HepG2 (cell line): ENCODE measurements around the gene RBM3. TPM values are rescaled to one million over a fixed set of nuclear protein-coding genes. Genes with fewer than 3 reads are reported as not detected.

Source experiments
- ADNP ChIP-seq: sonication (generic); formaldehyde crosslinking; IDR thresholded peaks from 2 replicates; pipeline ENCODE4 v1.4.0; 2020; ENCODE audit warnings: missing genetic modification reagents
- AGO2 ChIP-seq: fragments of 200-400 bp; formaldehyde crosslinking; optimal IDR thresholded peaks from 2 replicates; pipeline ENCODE3; 2017; ENCODE audit warnings: mild to moderate bottlenecking, low read depth, low read length, moderate library complexity
- ATF7 ChIP-seq, 2 experiments: fragments of 450-650 bp in 1 of 2; sonication (generic) in 1 of 2; formaldehyde crosslinking in 1 of 2; IDR thresholded peaks; 2 replicates each; pipeline versions ENCODE4 v1.4.0 to v1.6.1; 2016 to 2020; ENCODE audit warnings: antibody characterized with exemption in 1 of 2, mild to moderate bottlenecking in 1 of 2, missing genetic modification reagents in 1 of 2
- BCL6 ChIP-seq: IDR thresholded peaks from 2 replicates; pipeline ENCODE4 v1.6.1; 2016; ENCODE audit warnings: missing genetic modification reagents, missing compliant biosample characterization
- FOXP1 ChIP-seq, 2 experiments: fragments of 450-650 bp in 1 of 2; IDR thresholded peaks; 2 replicates each; pipeline ENCODE4 v1.6.1; 2017 to 2018; ENCODE audit warnings: antibody characterized with exemption in 1 of 2
- HCFC1 ChIP-seq: fragments of 150-350 bp; IDR thresholded peaks from 2 replicates; pipeline ENCODE4 v1.6.1; 2014; ENCODE audit warnings: low read depth, low read length
- NR2C2 ChIP-seq: sonication (generic); formaldehyde crosslinking; IDR thresholded peaks from 2 replicates; pipeline ENCODE4 v1.4.0; 2020; ENCODE audit warnings: missing genetic modification reagents, mild to moderate bottlenecking, moderate library complexity, borderline replicate concordance
- ONECUT2 ChIP-seq: sonication (generic); formaldehyde crosslinking; IDR thresholded peaks from 2 replicates; pipeline ENCODE4 v1.4.0; 2020; ENCODE audit warnings: missing genetic modification reagents
- PAF1 ChIP-seq: IDR thresholded peaks from 2 replicates; pipeline ENCODE4 v1.6.1; 2016; ENCODE audit warnings: missing genetic modification reagents, missing compliant biosample characterization
- PHF20 ChIP-seq: sonication (generic); formaldehyde crosslinking; IDR thresholded peaks from 2 replicates; pipeline ENCODE4 v1.5.0; 2020; ENCODE audit warnings: mild to moderate bottlenecking, missing genetic modification reagents
- PHF21A ChIP-seq: sonication (generic); formaldehyde crosslinking; IDR thresholded peaks from 2 replicates; pipeline ENCODE4 v1.5.0; 2020; ENCODE audit warnings: mild to moderate bottlenecking, missing genetic modification reagents
- PITX1 ChIP-seq: sonication (generic); formaldehyde crosslinking; IDR thresholded peaks from 2 replicates; pipeline ENCODE4 v1.5.1; 2020; ENCODE audit warnings: mild to moderate bottlenecking, missing genetic modification reagents
- RARA ChIP-seq: IDR thresholded peaks from 2 replicates; pipeline ENCODE4 v1.6.1; 2016; ENCODE audit warnings: missing genetic modification reagents, missing compliant biosample characterization
- RBFOX2 ChIP-seq: fragments of 200-400 bp; formaldehyde crosslinking; IDR thresholded peaks from 2 replicates; pipeline ENCODE4 v1.6.1; 2017; ENCODE audit warnings: low read depth, mild to moderate bottlenecking, low read length
- RXRB ChIP-seq: IDR thresholded peaks from 2 replicates; pipeline ENCODE4 v1.6.1; 2016; ENCODE audit warnings: borderline replicate concordance, missing genetic modification reagents, missing compliant biosample characterization
- SSRP1 ChIP-seq: IDR thresholded peaks from 2 replicates; pipeline ENCODE4 v1.6.1; 2016; ENCODE audit warnings: control low read depth
- STAT5B ChIP-seq: sonication (generic); formaldehyde crosslinking; IDR thresholded peaks from 2 replicates; pipeline ENCODE4 v1.4.0; 2020; ENCODE audit warnings: missing genetic modification reagents
- ZNF7 ChIP-seq: IDR thresholded peaks from 2 replicates; pipeline ENCODE4 v1.6.1; 2016; ENCODE audit warnings: missing biosample characterization, missing genetic modification reagents
- ZNF773 ChIP-seq: sonication (generic); formaldehyde crosslinking; IDR thresholded peaks from 2 replicates; pipeline ENCODE4 v1.4.0; 2020; ENCODE audit warnings: missing genetic modification reagents, borderline replicate concordance
- ZNF891 ChIP-seq: sonication (generic); formaldehyde crosslinking; IDR thresholded peaks from 2 replicates; pipeline ENCODE4 v1.5.0; 2020; ENCODE audit warnings: mild to moderate bottlenecking, missing genetic modification reagents
- polyA plus RNA-seq, 8 experiments: library from polyadenylated mRNA; depleted of rRNA in 3 of 8; stranded (reverse) in 7 of 8; unstranded in 1 of 8; fragments of >200 nt; fragmentation: Illumina TruSeq in 4 of 8; extraction: Trizol in 4 of 8; gene quantifications; 2 replicates each; pipeline versions ENCODE4 v1.2.1 to v1.2.3, GENCODE V29; 2011 to 2016; ENCODE audit warnings: low read depth in 4 of 8, missing spikeins in 1 of 8, mixed read lengths in 1 of 8; ENCODE audit not compliant: insufficient read depth in 1 of 8
- total RNA-seq, 5 experiments: library from RNA; depleted of rRNA; stranded (reverse); fragments of >200 nt; fragmentation: Illumina TruSeq; extraction: Trizol; gene quantifications; 2 replicates each; pipeline ENCODE4 v1.2.3, GENCODE V29; 2016; ENCODE audit warnings: low read depth in 1 of 5
- TF ChIP-seq, protein P1 (sequence below): sonication (generic); formaldehyde crosslinking; conservative IDR thresholded peaks from 2 replicates; pipeline ENCODE4 v1.4.0; 2020; ENCODE audit warnings: mild to moderate bottlenecking, missing genetic modification reagents, moderate library complexity
- TF ChIP-seq, protein P2 (sequence below): sonication (generic); formaldehyde crosslinking; IDR thresholded peaks from 2 replicates; pipeline ENCODE4 v1.4.0; 2020; ENCODE audit warnings: mild to moderate bottlenecking, low read depth, missing genetic modification reagents
- TF ChIP-seq, protein P3 (sequence below): sonication (generic); formaldehyde crosslinking; IDR thresholded peaks from 2 replicates; pipeline ENCODE4 v1.8.0; 2022; ENCODE audit warnings: missing genetic modification reagents, mild to moderate bottlenecking, moderate library complexity, borderline replicate concordance

The RBM3 gene
- total and polyA plus RNA-seq, 2 of the 13 experiments (the other 11 are each of a cell fraction or from before 2014, with no cell fraction given) = 123 to 182 TPM

DNA sequence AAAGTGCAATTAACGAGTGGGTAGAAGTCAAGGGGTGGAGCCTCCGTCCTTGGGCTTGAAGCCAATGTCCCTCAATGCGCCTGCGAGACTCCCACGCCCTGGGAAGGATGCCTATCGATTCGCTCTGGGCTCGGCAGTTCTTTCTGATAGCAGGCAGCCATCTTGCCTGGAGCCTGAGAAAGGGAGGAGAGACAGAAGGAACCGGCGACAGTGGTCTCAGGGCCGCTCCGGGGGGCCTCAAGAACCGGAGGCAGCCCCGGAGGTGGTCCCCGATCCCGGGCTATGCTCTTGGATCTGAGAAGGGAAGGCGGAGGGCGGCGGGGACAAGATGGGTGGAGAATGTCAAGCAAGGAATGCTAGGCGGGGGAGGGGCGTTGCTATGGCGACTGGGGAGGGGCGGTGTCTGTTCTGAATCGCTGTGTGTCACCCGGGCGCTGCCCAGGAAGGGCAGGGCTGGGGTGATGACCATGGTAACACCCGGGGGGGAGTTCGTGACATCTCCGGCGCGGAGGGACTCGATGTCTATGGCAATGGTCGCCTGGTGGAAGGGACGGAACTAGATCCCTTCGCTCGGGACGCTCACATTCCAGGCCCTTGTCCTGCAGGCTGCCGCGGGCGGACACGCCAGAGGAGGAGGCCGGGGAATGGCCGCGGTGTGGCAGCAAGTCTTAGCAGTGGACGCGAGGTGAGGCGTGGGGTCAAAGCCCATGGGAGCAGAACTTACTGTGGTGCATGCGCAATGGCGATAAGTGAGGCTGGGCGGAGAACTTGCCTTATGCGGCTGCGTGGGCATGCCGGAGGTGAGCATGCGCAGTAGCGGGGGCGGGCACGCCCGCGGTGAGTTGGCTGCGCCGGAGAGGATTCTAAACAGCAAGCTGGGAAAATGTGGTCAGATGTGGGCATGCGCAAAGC is 23.3 kb downstream of the RBM3 start, which contains the start of gene WDR13 (continued):
- TF ChIP-seq, protein P1, sequence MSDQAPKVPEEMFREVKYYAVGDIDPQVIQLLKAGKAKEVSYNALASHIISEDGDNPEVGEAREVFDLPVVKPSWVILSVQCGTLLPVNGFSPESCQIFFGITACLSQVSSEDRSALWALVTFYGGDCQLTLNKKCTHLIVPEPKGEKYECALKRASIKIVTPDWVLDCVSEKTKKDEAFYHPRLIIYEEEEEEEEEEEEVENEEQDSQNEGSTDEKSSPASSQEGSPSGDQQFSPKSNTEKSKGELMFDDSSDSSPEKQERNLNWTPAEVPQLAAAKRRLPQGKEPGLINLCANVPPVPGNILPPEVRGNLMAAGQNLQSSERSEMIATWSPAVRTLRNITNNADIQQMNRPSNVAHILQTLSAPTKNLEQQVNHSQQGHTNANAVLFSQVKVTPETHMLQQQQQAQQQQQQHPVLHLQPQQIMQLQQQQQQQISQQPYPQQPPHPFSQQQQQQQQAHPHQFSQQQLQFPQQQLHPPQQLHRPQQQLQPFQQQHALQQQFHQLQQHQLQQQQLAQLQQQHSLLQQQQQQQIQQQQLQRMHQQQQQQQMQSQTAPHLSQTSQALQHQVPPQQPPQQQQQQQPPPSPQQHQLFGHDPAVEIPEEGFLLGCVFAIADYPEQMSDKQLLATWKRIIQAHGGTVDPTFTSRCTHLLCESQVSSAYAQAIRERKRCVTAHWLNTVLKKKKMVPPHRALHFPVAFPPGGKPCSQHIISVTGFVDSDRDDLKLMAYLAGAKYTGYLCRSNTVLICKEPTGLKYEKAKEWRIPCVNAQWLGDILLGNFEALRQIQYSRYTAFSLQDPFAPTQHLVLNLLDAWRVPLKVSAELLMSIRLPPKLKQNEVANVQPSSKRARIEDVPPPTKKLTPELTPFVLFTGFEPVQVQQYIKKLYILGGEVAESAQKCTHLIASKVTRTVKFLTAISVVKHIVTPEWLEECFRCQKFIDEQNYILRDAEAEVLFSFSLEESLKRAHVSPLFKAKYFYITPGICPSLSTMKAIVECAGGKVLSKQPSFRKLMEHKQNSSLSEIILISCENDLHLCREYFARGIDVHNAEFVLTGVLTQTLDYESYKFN = peak; percentile 40
- TF ChIP-seq PITX1 (CRISPR knock-in tag) (peak; percentile 23; the same call in 1 of the 2 replicates), RBFOX2 (peak; percentile 94), ZNF773 (no peak), ATF7 (IDR thresholded peaks at IDR 0.05) (no peak), ATF7 (CRISPR knock-in tag; IDR thresholded peaks at IDR 0.05) (no peak), BCL6 (no peak), ONECUT2 (CRISPR knock-in tag) (0 out of 2 replicates have a peak, but pooled peaks have one; percentile 17), PAF1 (CRISPR knock-in tag) (no peak), AGO2 (peak; percentile 72), FOXP1 (IDR thresholded peaks at IDR 0.05) (no peak), FOXP1 (CRISPR knock-in tag; IDR thresholded peaks at IDR 0.05) (no peak), ADNP (CRISPR knock-in tag) (no peak), ZNF891 (CRISPR knock-in tag) (no peak), SSRP1 (CRISPR knock-in tag) (peak; percentile 79; the same call in 1 of the 2 replicates), RARA (peak; percentile 26; the same call in 1 of the 2 replicates), NR2C2 (CRISPR knock-in tag) (peak; percentile 74), HCFC1 (0 out of 2 replicates have a peak, but pooled peaks have one; percentile 5), ZNF7 (CRISPR knock-in tag) (no peak), PHF20 (CRISPR knock-in tag) (no peak), STAT5B (CRISPR knock-in tag) (no peak), PHF21A (no peak), RXRB (CRISPR knock-in tag) (peak; percentile 8; the same call in 1 of the 2 replicates)
- TF ChIP-seq, protein P2, sequence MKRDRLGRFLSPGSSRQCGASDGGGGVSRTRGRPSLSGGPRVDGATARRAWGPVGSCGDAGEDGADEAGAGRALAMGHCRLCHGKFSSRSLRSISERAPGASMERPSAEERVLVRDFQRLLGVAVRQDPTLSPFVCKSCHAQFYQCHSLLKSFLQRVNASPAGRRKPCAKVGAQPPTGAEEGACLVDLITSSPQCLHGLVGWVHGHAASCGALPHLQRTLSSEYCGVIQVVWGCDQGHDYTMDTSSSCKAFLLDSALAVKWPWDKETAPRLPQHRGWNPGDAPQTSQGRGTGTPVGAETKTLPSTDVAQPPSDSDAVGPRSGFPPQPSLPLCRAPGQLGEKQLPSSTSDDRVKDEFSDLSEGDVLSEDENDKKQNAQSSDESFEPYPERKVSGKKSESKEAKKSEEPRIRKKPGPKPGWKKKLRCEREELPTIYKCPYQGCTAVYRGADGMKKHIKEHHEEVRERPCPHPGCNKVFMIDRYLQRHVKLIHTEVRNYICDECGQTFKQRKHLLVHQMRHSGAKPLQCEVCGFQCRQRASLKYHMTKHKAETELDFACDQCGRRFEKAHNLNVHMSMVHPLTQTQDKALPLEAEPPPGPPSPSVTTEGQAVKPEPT = no peak
- TF ChIP-seq, protein P3, sequence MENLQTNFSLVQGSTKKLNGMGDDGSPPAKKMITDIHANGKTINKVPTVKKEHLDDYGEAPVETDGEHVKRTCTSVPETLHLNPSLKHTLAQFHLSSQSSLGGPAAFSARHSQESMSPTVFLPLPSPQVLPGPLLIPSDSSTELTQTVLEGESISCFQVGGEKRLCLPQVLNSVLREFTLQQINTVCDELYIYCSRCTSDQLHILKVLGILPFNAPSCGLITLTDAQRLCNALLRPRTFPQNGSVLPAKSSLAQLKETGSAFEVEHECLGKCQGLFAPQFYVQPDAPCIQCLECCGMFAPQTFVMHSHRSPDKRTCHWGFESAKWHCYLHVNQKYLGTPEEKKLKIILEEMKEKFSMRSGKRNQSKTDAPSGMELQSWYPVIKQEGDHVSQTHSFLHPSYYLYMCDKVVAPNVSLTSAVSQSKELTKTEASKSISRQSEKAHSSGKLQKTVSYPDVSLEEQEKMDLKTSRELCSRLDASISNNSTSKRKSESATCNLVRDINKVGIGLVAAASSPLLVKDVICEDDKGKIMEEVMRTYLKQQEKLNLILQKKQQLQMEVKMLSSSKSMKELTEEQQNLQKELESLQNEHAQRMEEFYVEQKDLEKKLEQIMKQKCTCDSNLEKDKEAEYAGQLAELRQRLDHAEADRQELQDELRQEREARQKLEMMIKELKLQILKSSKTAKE (CRISPR knock-in tag) = no peak; the same call in 1 of the 2 replicates
